CD4-positive, CD25-positive, alpha-beta regulatory T cell (primary cell): ENCODE measurements around the gene FBXW5. TPM values are rescaled to one million over a fixed set of nuclear protein-coding genes. Genes with fewer than 3 reads are reported as not detected.
A peak's percentile ranks its signal among the peaks of the same experiment; 100 is the strongest.

Source experiments
- ATAC-seq, 2 donors: fragments of 150-1000 bp; cut with Tn5 transposase; one replicate each; pipeline ENCODE4 v1.10.0; 2021; ENCODE audit warnings: low read depth in 2 of 2, moderate number of reproducible peaks in 2 of 2, moderate library complexity in 1 of 2
- DNase-seq, 3 donors: peaks; one replicate each; pipeline versions ENCODE4 v3.0.0 to v3.0.0-alpha.2; 2012 to 2022; ENCODE audit warnings: mixed read lengths in 1 of 3
- H3K27ac ChIP-seq: one replicate; pipeline ENCODE4 v1.7.0; 2013; ENCODE audit warnings: mild to moderate bottlenecking, low read length; ENCODE audit not compliant: insufficient read depth, poor library complexity, severe bottlenecking
- H3K27me3 ChIP-seq: one replicate; pipeline ENCODE4 v1.7.0; 2013; ENCODE audit warnings: low read length; ENCODE audit not compliant: control insufficient read depth, insufficient read depth
- H3K36me3 ChIP-seq: one replicate; pipeline ENCODE4 v1.7.0; 2013; ENCODE audit warnings: mild to moderate bottlenecking, low read length, moderate library complexity; ENCODE audit not compliant: control insufficient read depth, insufficient read depth
- H3K4me1 ChIP-seq: 2 replicates; pipeline ENCODE4 v1.7.0; 2013; ENCODE audit warnings: mild to moderate bottlenecking, low read length; ENCODE audit not compliant: insufficient read depth, control insufficient read depth, poor library complexity, severe bottlenecking
- H3K4me3 ChIP-seq: one replicate; pipeline ENCODE4 v1.7.0; 2013; ENCODE audit warnings: low read depth, mild to moderate bottlenecking, low read length, moderate library complexity
- H3K9me3 ChIP-seq, 2 experiments: 1 replicate in 1 of 2; 2 replicates in 1 of 2; pipeline ENCODE4 v1.7.0; 2013; ENCODE audit warnings: low read length in 2 of 2, mild to moderate bottlenecking in 1 of 2, moderate library complexity in 1 of 2; ENCODE audit not compliant: control insufficient read depth in 2 of 2
- H3K27ac Mint-ChIP-seq, 3 donors: one replicate each; pipeline ENCODE4 v1.8.0; 2020 to 2022; ENCODE audit warnings: mild to moderate bottlenecking in 3 of 3, mixed read lengths in 3 of 3, moderate library complexity in 2 of 3
- H3K27me3 Mint-ChIP-seq: one replicate; pipeline ENCODE4 v1.8.0; 2022; ENCODE audit warnings: mild to moderate bottlenecking, mixed read lengths
- H3K36me3 Mint-ChIP-seq: one replicate; pipeline ENCODE4 v1.8.0; 2020; ENCODE audit warnings: mixed read lengths
- H3K4me1 Mint-ChIP-seq, 4 donors: one replicate each; pipeline ENCODE4 v1.8.0; 2020 to 2022; ENCODE audit warnings: mixed read lengths in 4 of 4, mild to moderate bottlenecking in 1 of 4
- H3K4me3 Mint-ChIP-seq, 4 donors: one replicate each; pipeline ENCODE4 v1.8.0; 2020 to 2022; ENCODE audit warnings: mild to moderate bottlenecking in 4 of 4, mixed read lengths in 4 of 4, moderate library complexity in 3 of 4
- H3K9me3 Mint-ChIP-seq, 7 donors: one replicate each; pipeline ENCODE4 v1.8.0; 2020 to 2022; ENCODE audit warnings: mixed read lengths in 7 of 7, mild to moderate bottlenecking in 3 of 7, moderate library complexity in 2 of 7
- polyA plus RNA-seq, 4 donors: library from polyadenylated mRNA; unstranded; fragments of 300-500 nt; fragmentation: Illumina TruSeq; gene quantifications; one replicate each; pipeline ENCODE4 v1.2.3, GENCODE V29; 2021
- total RNA-seq: library from RNA; stranded (reverse); gene quantifications from one replicate; pipeline ENCODE4 v1.2.3, GENCODE V29; 2022

FBXW5 gene
- total and polyA plus RNA-seq, 5 donors from 2014 or later: 91.6 to 134 (median 115) TPM

- Histone ChIP-seq H3K36me3 (no peaks in the 10 kb centered on the region), H3K4me1 (peaks cover 59% of the 10 kb centered on the region), H3K27ac (no peak overlapping the region), H3K4me3 (no peak overlapping the region), H3K9me3 (no peaks in the 10 kb centered on the region), H3K27me3 (no peaks in the 10 kb centered on the region)
- DNase-seq (no peak), ATAC-seq (no peak)
- H3K36me3 Mint-ChIP-seq: no peaks in the 10 kb centered on the region
- no peaks in the 10 kb centered on the region for H3K27me3 Mint-ChIP-seq
- H3K27ac Mint-ChIP-seq: peak overlapping the region in 2 of 3 donors; percentile 63 to 83
- no peaks in the 10 kb centered on the region for H3K9me3 Mint-ChIP-seq
- H3K4me1 Mint-ChIP-seq: peaks cover 0 to 27% (median 13%) of the 10 kb centered on the region in 4 donors
- peak overlapping the region in 1 of 4 donors; percentile 67 for H3K4me3 Mint-ChIP-seq
Measured at GRCh38 chr9:136962701-136963248, 18.2 kb upstream of the FBXW5 start.

GRCh38 chr9:136962163-136962562 is 17.6 kb upstream of the FBXW5 start:
- no peak for ATAC-seq
- Mint-ChIP-seq H3K27ac (peak overlapping the region in 1 of 3 donors; percentile 53), H3K4me3 (no peak overlapping the region), H3K27me3 (no peaks in the 10 kb centered on the region), H3K4me1 (peaks cover 0 to 25% (median 13%) of the 10 kb centered on the region in 4 donors), H3K36me3 (no peaks in the 10 kb centered on the region), H3K9me3 (no peaks in the 10 kb centered on the region)
- Histone ChIP-seq H3K4me1 (peaks cover 59% of the 10 kb centered on the region), H3K27me3 (no peaks in the 10 kb centered on the region), H3K27ac (no peak overlapping the region), H3K4me3 (no peak overlapping the region), H3K36me3 (no peaks in the 10 kb centered on the region), H3K9me3 (no peaks in the 10 kb centered on the region)
- DNase-seq: no peak

- ATAC-seq: no peak
- H3K4me1 ChIP-seq: peaks cover 58% of the 10 kb centered on the region
- peaks cover 0 to 2% (median 0%) of the 10 kb centered on the region in 7 donors for H3K9me3 Mint-ChIP-seq
- no peaks in the 10 kb centered on the region for H3K36me3 ChIP-seq
- DNase-seq: no peak
- H3K27me3 Mint-ChIP-seq: no peaks in the 10 kb centered on the region
- no peak overlapping the region for H3K27ac ChIP-seq
- no peak overlapping the region for H3K4me3 Mint-ChIP-seq
- no peak overlapping the region for H3K27ac Mint-ChIP-seq
- H3K4me3 ChIP-seq: no peak overlapping the region
- H3K36me3 Mint-ChIP-seq: no peaks in the 10 kb centered on the region
- H3K4me1 Mint-ChIP-seq: peaks cover 0 to 23% (median 12%) of the 10 kb centered on the region in 4 donors
- H3K27me3 ChIP-seq: no peaks in the 10 kb centered on the region
- H3K9me3 ChIP-seq: no peaks in the 10 kb centered on the region
Measured at GRCh38 chr9:136961279-136962065, 16.9 kb upstream of the FBXW5 start.

GRCh38 chr9:136960938-136961275 is 16.4 kb upstream of the FBXW5 start:
- no peaks in the 10 kb centered on the region for H3K36me3 ChIP-seq
- Mint-ChIP-seq H3K9me3 (peaks cover 0 to 2% (median 0%) of the 10 kb centered on the region in 7 donors), H3K36me3 (no peaks in the 10 kb centered on the region), H3K27ac (no peak overlapping the region), H3K4me1 (peaks cover 0 to 19% (median 9%) of the 10 kb centered on the region in 4 donors), H3K4me3 (no peak overlapping the region), H3K27me3 (no peaks in the 10 kb centered on the region)
- no peak overlapping the region for H3K4me3 ChIP-seq
- H3K4me1 ChIP-seq: peaks cover 52% of the 10 kb centered on the region
- no peak overlapping the region for H3K27ac ChIP-seq
- ATAC-seq (no peak), DNase-seq (no peak)
- H3K9me3 ChIP-seq: no peaks in the 10 kb centered on the region
- no peaks in the 10 kb centered on the region for H3K27me3 ChIP-seq

GRCh38 chr9:136960212-136960937 is 15.8 kb upstream of the FBXW5 start:
- ATAC-seq (peak in 1 of 2 donors; percentile 45), DNase-seq (peak in 1 of 3 donors; percentile 78)
- H3K27ac Mint-ChIP-seq: peak overlapping the region in 2 of 3 donors; percentile 72 to 93
- no peaks in the 10 kb centered on the region for H3K36me3 Mint-ChIP-seq
- peak overlapping the region in 3 of 4 donors; percentile 41 to 85 (median 63) for H3K4me3 Mint-ChIP-seq
- no peak overlapping the region for H3K4me3 ChIP-seq
- no peaks in the 10 kb centered on the region for H3K9me3 ChIP-seq
- H3K27ac ChIP-seq: peak overlapping the region; percentile 15
- H3K36me3 ChIP-seq: no peaks in the 10 kb centered on the region
- H3K27me3 Mint-ChIP-seq: peaks cover under 1% of the 10 kb centered on the region
- H3K4me1 ChIP-seq: peaks cover 47% of the 10 kb centered on the region
- peaks cover 0 to 14% (median 4%) of the 10 kb centered on the region in 4 donors for H3K4me1 Mint-ChIP-seq
- peaks cover 0 to 2% (median 0%) of the 10 kb centered on the region in 7 donors for H3K9me3 Mint-ChIP-seq
- no peaks in the 10 kb centered on the region for H3K27me3 ChIP-seq

- no peaks in the 10 kb centered on the region for H3K27me3 ChIP-seq
- no peak for ATAC-seq
- Mint-ChIP-seq H3K4me1 (peaks cover 0 to 9% (median 2%) of the 10 kb centered on the region in 4 donors), H3K27me3 (peaks cover 4% of the 10 kb centered on the region), H3K36me3 (no peaks in the 10 kb centered on the region), H3K9me3 (peaks cover 0 to 2% (median 0%) of the 10 kb centered on the region in 7 donors), H3K27ac (peak overlapping the region in 1 of 3 donors; percentile 77), H3K4me3 (no peak overlapping the region)
- no peaks in the 10 kb centered on the region for H3K9me3 ChIP-seq
- peaks cover 35% of the 10 kb centered on the region for H3K4me1 ChIP-seq
- no peak overlapping the region for H3K4me3 ChIP-seq
- H3K27ac ChIP-seq: no peak overlapping the region
- no peak for DNase-seq
- H3K36me3 ChIP-seq: no peaks in the 10 kb centered on the region
Measured at GRCh38 chr9:136958898-136959850, 14.6 kb upstream of the FBXW5 start.

- H3K27me3 ChIP-seq: no peaks in the 10 kb centered on the region
- no peaks in the 10 kb centered on the region for H3K9me3 ChIP-seq
- peaks cover 0 to 9% (median 2%) of the 10 kb centered on the region in 4 donors for H3K4me1 Mint-ChIP-seq
- peaks cover 4% of the 10 kb centered on the region for H3K27me3 Mint-ChIP-seq
- H3K4me3 Mint-ChIP-seq: no peak overlapping the region
- peaks cover 0 to 2% (median 0%) of the 10 kb centered on the region in 7 donors for H3K9me3 Mint-ChIP-seq
- no peaks in the 10 kb centered on the region for H3K36me3 Mint-ChIP-seq
- no peaks in the 10 kb centered on the region for H3K36me3 ChIP-seq
- H3K4me3 ChIP-seq: no peak overlapping the region
- no peak overlapping the region for H3K27ac ChIP-seq
- peaks cover 34% of the 10 kb centered on the region for H3K4me1 ChIP-seq
- ATAC-seq (no peak), DNase-seq (no peak)
- H3K27ac Mint-ChIP-seq: no peak overlapping the region
Measured at GRCh38 chr9:136958473-136958872, 13.9 kb upstream of the FBXW5 start.
